ENCODE measurements around the gene PRRC1. TPM values are rescaled to one million over a fixed set of nuclear protein-coding genes. Genes with fewer than 3 reads are reported as not detected.

Gene PRRC1
- total RNA-seq, 4 donors from 2014 or later: 19.4 to 53.5 (median 43.8) TPM

DNA sequence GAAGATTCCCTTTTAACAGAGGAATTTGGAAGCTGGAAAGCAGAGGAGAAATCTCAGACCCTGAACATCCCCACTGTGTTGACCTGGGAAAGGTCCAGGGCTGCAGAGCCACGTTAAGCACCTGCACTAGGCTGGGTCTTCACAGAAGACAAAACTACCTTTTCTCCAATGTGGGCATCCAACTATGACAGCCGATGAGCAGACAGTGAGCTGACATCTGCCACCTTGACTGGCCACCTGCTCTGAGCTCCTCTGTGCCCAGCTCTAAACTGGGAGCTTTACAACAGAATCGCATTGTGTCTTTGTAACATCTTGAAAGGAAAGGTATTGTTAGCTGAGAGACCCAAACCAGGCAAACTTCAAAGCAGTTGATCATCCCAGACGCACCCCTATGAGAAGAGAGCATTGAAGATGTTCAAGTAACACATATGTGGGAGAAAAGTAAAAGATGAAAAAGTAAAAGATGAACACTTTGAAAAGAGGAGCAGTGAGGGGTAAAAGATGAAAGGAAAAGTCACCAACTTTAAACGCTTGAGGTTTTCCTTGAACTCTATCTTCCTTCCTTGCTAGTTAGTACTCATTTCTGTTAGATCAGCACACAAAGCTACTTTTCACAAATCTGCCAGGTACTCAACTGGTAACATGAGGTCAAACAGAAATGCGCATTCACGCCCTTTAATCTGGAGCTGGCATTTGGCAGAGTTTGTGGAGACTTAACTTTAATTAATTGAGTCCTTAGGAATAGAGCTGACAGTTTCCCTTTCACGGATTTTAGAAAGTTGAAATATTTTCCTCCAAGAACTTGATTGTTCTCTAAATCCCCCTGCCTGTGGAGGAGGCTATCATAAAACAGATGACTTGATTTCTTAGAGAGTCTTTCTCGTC, 78.3 kb downstream of the PRRC1 start:
- TF ChIP-seq, protein P1, sequence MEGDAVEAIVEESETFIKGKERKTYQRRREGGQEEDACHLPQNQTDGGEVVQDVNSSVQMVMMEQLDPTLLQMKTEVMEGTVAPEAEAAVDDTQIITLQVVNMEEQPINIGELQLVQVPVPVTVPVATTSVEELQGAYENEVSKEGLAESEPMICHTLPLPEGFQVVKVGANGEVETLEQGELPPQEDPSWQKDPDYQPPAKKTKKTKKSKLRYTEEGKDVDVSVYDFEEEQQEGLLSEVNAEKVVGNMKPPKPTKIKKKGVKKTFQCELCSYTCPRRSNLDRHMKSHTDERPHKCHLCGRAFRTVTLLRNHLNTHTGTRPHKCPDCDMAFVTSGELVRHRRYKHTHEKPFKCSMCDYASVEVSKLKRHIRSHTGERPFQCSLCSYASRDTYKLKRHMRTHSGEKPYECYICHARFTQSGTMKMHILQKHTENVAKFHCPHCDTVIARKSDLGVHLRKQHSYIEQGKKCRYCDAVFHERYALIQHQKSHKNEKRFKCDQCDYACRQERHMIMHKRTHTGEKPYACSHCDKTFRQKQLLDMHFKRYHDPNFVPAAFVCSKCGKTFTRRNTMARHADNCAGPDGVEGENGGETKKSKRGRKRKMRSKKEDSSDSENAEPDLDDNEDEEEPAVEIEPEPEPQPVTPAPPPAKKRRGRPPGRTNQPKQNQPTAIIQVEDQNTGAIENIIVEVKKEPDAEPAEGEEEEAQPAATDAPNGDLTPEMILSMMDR (IDR thresholded peaks at IDR 0.05; ENCODE audit: low read depth): no peak

DNA sequence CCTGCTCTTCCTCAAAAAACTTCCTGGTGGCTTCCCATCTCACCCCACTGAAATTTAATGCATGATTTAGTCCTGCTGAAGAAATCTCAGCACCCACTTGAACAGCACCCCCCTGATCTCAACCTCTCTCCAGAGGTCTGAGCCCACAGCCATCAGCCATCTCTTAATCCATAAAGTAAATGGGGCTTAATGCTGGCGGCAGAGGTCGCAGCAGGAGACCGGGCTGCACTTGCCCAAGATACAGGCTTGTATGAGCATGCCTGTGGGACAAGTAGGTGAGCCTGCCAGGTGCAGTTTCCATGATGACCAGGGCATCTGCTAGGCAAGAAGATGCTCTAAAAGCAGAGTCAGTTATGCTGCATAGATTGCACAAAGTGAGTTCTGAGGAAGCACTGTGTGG, 79.1 kb downstream of the PRRC1 start:
- TF ChIP-seq, protein P1 (IDR thresholded peaks at IDR 0.05; ENCODE audit: low read depth): no peak

DNA sequence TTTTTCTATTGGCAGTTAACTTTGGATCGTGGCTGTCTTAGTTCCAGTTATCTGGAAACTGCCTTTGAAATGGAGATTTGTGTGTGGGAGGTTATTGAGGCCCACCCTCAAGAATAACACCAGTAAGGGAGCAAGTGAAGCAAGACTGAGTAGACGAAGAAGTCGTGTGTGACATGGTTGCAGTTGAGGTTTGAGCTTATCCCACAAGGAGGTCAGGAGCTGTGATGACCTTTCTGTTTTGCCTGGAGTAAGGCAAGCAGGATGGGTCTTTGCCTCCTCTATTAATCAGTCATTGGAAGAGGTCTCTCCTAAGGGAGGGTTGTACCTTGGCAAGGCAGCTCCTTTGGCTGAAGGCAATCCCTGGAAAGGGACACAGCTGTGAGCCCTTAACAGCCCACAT, 81.9 kb downstream of the PRRC1 start:
- TF ChIP-seq, protein P1 (IDR thresholded peaks at IDR 0.05; ENCODE audit: low read depth): no peak

DNA sequence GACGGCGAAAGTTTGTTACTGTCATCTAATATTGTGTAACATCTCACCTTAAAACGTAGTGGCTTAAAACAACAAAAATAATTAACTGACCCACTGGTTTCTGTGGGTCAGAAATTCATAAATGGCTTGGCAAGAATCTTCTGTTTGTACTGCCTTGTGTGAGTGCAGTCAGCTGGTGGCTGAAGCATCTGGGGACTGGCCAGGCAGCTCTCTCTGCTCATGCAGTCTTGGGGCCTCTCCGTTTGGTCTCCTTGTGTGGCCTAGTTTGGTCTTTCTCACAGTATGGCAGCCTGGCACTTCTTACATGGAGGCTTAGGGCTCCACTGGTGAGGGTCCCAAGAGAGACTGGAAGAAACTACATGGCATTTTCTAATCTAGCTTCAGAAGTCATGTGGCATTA, 82.4 kb downstream of the PRRC1 start:
- TF ChIP-seq, protein P1 (IDR thresholded peaks at IDR 0.05; ENCODE audit: low read depth): no peak

DNA sequence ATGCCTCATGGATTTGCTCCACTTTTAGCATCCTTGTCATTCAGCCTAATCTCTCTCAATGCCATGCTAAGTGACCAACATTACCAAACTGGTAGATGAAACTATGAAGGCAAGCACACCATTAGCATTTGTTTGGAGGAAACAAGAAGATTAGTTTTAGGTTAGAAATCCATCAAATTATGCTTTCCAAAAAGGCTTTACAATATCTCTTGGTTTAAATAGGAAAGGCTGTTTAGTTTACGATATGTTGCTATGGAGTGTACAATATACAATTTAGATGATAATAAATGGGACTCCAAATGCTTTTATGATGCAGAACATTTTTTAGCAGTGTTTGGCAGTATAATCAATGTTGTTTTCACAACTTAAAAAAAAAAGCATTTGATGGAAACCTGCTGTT, 83.7 kb downstream of the PRRC1 start:
- TF ChIP-seq, protein P1 (IDR thresholded peaks at IDR 0.05; ENCODE audit: low read depth): no peak

DNA sequence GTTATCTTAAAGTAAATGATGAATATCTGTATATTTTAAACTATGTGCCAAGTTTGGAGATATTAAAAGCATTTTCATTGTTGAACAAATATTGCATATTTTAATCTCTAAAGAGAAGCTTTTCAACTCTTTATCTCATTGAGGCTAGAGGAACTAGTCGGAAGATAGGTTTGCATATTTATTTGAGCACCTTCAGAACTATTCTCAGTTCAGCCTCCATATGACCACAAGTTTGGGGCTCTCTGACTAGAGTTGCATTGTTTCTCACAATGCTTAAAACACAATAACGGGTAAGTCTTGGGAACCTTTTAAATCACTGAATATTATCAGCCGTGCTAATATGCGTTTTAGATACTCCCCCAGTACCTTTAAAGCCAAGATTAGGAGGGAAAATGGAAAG, 84.2 kb downstream of the PRRC1 start:
- TF ChIP-seq, protein P1 (IDR thresholded peaks at IDR 0.05; ENCODE audit: low read depth): no peak

DNA sequence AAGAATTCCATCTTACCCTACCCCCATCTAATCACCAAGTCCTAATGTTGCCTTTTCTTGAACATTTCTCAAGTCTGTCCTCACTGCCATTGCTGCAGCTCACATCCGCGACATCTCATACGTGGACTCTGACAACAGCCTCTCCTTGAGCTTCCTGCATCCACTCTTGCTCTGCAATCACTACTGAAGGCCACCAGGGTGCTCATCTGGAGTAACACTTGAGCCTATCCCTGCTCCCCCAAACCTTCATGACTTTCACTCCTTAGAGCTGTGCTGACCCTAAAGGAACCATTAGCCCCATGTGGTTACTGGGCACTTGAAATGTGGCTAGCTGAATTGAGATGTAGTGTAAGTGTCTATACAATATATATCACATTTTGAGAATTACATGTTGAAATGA, 85.0 kb downstream of the PRRC1 start:
- TF ChIP-seq, protein P1 (IDR thresholded peaks at IDR 0.05; ENCODE audit: low read depth): no peak

Data from subcutaneous adipose tissue (tissue), 4 donors.